Measurements from ENCODE around the gene ZNF12.
"Not testable (repeated sequence)": the region's sequence is repeated elsewhere in the genome, so short reads cannot be mapped to it uniquely, and the experiment has no call there.

Gene ZNF12
- 91.0 to 95.8 reads per million in 2 donors for total RNA-seq

DNA sequence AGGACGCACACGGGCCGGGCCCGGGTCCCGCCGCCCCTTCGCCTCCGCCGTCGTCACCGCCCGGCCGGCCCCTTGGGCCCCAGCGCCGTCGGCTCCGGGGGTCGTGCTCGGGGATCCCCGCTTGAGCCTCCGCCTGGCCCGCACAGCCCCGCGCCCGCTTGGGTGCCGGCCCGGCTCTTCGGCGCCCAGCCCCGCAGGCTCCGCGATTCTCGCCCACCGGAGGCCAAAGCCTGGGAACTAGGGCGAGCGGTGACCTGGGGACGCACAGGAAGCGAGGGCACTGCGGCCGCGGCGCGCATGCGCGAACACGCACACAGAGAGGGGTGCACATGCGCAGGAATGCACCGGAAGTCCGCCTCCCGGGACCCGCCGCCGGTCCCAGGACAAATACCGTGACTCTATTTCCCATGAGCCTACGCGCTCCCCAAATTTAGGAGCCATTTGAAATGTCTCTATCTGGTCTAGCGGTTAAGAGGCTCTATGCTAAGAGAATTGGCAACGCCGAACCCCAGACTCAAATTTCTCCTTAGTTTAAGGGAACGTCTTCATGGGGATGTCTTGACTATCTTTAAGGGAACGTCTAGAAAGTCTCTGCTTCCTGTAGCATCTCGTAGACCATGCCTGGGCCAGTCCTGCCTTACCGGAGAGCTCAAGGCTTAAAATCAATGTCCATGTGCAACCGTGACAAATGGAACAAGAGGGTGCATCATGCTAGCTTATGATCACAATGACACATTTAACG is at the start of gene ZNF12:
ZNF12 (minus strand) TSS at position 282 of the 742 bp plus-strand sequence. CDS start 1,774 bp downstream, outside the sequence.
- DNase-seq: peak; percentile 90

DNA sequence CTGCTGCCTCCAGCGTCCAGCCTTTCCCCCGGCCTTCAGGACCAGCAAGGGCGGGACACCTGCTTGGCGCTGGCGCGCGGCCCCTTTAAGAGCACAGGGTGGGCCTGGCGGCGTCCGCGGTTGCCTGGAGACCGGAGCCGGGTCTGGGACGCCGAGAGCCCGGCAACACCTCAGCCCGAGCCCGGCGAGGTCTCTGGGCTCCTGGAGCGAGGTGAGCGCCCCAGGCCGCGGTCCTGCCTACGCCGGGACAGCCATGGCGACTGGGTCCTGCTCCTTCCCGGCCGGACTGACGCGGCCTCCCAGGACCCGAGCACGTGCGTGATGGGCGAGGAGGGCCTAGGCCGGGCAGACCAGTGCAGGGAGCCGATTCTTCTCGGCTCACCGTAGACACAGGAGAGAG is 47.2 kb upstream of the ZNF12 start, which contains the start of gene RSPH10B2:
RSPH10B2 (plus strand) TSS at position 140 of the 400 bp plus-strand sequence. CDS start 3,575 bp downstream, outside the sequence.
- not testable (repeated sequence) for DNase-seq

DNA sequence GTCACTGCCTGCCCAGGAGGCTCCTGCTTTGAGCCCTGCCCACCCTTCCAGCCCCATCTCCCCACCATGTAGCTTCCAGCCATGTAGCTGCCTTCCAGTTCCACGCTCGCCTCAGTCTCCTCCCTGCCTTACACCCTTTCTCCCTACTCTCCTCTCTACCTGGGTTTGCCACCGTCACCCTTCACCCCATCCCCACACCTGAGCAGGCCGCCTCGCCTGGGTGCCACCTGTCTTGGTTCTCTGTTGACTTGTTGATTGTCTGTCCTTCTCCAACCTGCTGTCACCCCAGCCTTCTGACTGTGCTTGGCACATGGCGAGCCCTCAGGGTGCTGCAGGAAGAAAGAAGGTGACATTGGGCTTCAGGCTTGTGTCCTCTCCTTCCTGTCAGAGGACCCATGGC is 43.4 kb upstream of the ZNF12 start:
- not testable (repeated sequence) for DNase-seq

DNA sequence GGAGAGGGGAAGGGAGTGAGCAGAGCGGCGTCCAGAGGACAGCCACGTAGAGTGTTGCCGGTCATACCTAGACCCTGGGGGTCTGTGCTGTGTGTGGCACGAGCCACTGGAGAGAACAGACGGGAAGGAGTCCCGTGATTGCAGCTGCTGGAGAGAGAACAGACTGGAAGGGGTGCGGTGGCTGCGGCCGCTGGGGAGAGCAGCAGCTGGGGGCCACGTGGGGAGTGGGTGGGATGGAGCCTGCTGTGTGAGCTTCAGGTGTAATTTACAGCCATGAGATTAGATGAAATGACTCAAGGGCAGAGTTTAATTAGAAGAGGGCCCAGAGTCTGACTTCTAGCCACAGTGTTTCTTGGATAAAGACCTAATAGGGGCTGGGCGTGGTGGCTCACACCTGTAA is 42.6 kb upstream of the ZNF12 start:
- DNase-seq: not testable (repeated sequence)

DNA sequence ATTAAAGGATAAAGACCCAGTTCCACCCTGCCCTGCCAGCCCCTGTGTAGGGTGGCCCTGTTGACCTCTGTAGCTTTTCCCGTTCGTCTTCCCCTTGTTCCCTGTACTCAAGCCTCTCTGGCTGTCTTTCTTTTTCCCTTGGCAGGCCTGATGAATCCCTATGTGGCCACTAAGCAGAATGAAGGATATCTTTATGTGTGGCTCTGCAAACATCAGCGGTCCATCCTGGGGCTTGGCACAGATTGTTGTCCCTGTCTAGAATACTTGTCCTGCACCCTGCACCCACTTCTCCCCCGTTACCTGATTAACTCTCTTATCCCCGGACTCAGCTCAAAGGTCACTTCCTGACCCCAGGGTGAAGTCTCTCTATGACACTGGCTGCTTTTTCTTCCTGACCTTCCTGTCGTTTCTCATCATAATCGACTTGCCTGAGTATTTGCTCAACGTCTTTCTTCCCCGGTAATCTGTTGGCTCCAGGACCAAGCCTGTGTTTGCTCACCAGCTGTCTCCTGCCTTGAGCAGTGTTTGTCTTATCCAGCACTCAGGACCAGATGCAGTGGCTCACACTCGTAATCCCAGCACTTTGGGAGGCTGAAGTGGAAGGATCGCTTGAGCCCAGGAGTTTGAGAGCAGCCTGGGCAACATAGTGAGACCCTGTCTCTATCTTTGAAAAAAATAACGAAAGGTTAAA is 37.8 kb upstream of the ZNF12 start:
- DNase-seq: not testable (repeated sequence)

DNA sequence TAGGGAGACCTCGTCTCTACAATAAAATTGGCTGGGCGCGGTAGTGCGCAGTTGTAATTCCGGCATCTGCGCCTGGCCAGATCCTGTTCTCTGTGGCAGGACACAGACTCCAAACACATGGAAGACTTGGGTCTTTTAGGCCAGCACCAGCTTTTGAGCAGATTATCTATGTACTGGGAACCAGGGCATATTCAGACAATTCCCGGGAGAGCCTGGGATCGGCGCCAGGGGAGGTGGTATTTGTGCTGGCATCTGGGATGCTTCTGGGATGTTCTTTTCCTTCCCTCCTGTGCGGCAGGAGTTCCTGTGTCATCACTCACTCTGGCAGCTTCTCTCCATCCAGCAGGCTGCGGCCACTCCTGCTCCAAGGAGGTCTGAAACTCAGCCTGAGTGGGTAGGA is 31.7 kb upstream of the ZNF12 start:
- not testable (repeated sequence) for DNase-seq

DNA sequence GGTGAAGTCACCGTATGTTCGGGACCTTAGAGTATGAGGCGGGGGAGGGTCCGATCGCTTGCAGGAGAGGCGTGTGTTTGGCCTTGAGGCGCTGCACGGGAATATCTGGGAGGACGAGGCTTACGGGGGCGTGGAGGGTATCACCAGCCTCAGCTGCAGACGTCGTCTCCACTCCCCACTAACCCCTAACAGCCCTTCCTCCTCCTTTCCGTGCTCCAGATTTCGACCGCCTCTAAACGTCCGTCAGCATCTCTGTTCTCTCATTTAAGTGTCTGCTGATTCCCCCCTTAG is 23.5 kb upstream of the ZNF12 start:
- no peak for DNase-seq

DNA sequence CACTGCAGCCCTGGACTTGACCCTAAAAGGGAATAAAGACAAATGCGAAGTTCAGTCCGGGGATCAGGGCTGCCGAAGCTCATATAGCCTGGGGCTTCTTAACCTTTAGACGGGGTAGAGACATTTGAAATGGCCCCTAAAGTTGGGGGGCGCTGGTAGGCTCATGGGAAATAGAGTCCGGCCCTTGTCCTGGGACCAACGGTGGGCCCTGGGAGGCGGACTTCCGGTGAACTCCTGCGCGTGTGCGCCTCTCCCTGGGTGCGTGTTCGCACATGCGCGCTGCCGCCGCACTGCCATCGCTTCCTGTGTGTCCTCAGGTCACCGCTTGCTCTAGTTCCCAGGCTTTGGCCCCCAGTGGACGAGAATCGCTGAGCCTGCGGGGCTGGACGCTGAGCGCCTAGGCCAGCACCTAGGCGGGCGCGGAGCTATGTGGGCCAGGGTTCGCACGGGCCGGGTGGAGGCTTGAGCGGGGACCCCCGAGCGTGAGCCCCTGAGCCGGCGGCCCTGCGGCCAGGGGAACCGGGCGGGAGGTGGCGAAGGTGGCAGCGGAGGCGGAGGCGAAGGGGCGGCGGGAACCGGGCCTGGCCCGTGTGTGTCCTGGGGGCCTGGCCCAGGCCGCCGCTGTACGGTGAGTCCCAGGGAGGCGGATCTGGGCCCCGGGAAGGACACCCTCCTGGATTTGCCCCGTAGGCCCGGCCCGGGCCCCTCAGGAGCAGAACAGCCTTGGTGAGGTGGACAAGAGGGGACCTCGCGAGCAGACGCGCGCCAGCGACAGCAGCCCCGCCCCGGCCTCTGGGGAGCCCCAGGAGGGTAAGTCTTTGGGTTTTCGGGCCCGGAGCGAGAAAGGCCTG is 23.0 kb upstream of the ZNF12 start:
- peak; percentile 72 for DNase-seq

DNA sequence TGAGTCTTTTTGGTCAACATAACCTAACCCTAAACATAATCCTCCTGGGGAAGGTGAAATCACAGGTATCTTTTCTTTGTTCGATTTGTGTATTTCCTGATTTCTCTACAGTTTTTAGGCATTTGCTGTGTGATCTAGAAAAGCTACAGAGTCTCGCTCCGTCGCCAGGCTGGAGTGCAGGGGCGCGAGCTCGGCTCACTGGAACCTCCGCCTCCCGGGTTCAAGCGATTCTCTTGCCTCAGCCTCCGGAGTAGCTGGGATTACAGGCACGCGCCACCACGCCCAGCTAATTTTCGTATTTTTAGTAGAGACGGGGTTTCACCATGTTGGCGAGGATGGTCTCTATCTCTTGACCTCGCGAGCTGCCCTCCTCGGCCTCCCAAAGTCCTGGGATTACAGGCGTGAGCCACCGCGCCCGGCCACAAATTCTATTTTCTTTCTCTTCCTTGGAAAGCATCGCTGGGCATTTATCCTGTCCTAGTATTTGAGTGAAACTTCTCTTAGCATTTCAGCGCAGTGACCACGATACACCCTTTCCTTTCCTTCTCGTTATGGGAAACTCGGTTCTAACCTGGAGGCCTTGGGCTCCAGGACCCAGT is 22.2 kb upstream of the ZNF12 start:
- not testable (repeated sequence) for DNase-seq

DNA sequence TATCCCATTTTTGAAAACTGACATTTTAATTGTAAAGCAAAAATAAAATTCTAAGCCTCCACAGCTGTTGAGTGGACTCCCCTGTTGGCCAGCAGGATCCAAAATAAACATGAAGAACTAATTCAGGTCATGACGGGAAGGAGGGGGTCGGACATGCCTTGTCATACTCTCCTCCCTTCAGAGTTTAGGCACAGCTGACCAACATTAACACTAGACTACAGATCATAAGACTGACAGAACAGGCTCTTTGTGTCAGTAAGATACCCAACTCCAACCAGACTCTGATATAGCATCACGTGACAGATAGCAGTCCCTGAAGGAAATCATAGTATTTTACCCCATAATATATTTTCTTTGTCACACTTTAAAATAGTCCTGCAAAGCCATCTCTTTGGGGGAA is 20.9 kb upstream of the ZNF12 start:
- DNase-seq: no peak

DNA sequence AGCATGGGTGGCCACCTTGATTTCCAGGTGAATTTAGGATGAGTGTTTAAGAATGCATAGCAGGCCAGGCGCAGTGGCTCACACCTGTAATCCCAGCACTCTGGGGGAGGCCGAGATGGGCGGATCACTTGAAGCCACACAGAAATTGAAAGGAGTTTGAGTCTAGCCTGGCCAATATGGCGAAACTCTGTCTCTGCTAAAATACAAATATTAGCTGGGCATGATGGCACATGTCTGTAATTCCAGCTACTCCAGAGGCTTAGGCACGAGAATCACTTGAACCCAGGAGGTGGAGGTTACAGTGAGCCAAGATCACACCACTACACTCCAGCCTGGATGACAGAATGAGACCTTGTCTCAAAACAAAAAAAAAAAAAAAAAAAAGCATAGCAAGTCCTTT is 19.6 kb upstream of the ZNF12 start:
- DNase-seq: not testable (repeated sequence)

DNA sequence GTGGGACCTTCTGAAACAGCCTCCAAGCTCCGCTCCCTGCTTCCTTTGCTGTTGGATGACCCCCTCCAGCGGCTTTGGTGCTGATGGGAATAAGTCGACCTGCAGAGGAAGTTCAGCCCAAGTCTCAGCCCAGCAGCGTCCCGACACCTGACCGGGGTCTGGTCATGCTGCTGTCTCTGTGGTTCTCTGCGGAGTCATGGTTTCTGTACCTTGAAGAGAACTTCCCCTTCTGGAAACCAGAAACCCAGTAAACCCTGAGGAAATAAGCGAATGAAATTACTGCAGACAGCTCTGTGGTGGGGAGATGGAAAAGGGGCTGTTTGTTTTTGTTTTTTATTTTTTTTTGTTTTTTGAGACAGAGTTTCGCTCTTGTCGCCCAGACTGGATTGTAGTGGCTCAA is 18.3 kb upstream of the ZNF12 start:
- no peak for DNase-seq

DNA sequence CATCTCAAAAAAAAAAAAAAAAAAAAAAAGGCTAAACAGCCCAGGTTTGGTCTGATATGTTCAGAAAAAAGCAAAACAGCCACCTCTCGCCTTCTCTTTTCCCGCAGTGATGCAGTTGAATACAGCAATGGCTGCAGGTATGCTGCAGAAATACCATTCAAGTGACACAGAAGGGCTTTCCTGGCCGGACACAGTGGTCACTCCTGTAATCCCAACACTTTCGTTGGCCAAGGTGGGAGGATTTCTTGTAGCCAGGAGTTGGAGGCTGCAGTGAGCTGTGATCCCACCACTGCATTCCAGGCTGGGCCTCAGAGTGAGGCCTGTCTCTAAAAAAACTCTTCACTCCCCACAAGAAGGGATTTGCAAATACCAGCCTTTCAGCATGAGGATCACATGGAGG is 17.6 kb upstream of the ZNF12 start:
- DNase-seq: not testable (repeated sequence)

DNA sequence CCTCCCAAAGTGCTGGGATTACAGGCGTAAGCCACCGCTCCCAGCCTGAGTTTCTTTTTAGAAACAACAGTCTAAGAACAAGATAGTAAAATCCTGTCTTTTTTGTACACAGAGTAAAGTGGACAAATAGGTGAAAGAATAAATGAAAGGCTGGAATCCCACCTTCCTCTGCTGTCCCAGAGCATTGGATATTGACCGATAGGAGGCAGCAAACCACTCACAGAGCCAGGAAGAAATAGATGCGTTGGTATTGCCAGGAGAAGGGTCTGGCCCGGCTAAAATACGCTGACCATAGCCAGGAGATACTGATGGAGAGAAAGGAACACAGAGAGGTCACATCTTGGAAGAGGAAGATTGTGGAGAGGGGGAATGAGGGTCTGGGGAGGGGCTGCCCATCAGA is 11.4 kb upstream of the ZNF12 start:
- no peak for DNase-seq

DNA sequence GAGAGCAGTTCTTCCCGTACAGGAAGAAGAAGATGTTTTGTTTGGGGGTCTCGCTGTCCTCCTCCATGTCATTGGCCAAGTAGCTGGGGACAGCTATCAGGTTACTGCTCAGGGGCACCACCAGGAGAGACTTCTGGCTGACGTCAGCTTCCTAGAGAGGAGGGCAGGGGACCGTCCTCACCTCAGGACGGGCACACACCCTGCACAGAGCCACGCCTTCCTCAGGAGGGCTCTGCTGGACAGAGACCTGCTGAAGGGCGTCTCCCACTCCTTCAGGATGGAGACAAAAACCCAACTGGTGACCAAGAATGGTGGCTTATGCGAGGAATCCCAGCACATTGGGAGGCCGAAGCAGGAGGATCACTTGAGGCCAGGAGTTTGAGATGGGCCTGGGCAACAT is 9.2 kb upstream of the ZNF12 start:
- DNase-seq: not testable (repeated sequence)

DNA sequence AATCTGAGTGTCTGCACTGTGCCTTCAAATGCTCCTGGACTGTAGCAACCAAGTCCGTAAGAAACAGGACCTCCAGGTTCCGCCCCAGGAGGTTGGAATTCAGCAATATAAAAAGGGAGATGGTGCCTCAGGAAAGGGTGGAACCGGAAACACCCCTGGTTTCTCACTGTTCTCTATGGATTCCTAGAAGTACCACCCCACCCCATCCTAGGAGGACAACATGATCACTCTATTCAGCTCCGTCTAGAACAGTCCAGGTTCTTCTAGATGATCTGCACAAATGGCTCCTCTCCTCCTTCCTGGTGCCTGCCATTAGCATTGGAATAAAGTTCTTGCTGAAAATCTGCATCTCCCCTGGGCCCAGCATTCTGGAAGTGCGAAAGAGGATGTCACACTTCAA is 7.6 kb upstream of the ZNF12 start:
- DNase-seq: no peak

DNA sequence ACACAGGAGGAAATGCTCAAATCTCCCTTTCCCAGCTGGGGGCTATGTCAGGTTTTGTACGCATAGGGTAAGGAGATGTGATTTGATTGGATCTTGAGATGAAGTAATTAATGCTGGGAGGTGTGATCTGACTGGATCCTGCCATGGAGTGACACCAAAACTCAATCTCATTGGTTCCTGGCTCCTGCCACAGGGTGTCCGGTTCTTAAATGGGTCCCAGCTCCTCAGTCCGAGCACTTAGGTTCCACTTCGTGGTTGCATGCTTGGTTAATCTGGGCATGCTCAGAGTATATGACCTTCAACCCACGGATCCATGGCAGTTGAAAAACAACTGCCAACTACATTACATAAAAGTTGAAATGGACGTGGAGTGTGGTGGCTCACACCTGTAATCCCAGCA is 3.1 kb upstream of the ZNF12 start:
- no peak for DNase-seq

DNA sequence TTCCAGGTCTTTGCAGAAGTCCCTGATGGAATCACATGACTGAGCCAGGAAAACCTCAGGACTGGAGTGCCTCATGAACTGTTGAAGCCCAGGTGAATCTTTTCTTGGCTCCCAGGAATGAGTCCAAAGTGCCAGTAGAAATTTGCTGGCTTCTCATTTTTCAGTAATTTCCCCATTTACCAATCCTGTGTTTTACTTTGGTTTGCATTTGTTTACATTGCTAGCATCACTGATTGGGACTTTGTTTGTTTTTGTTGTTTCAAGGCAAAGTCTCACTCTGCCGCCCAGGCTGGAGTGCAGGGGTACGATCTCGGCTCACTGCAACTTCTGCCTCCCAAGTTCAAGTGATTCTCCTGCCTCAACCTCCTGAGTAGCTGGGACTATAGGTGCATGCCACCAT is 1.6 kb upstream of the ZNF12 start:
- no peak for DNase-seq

DNA sequence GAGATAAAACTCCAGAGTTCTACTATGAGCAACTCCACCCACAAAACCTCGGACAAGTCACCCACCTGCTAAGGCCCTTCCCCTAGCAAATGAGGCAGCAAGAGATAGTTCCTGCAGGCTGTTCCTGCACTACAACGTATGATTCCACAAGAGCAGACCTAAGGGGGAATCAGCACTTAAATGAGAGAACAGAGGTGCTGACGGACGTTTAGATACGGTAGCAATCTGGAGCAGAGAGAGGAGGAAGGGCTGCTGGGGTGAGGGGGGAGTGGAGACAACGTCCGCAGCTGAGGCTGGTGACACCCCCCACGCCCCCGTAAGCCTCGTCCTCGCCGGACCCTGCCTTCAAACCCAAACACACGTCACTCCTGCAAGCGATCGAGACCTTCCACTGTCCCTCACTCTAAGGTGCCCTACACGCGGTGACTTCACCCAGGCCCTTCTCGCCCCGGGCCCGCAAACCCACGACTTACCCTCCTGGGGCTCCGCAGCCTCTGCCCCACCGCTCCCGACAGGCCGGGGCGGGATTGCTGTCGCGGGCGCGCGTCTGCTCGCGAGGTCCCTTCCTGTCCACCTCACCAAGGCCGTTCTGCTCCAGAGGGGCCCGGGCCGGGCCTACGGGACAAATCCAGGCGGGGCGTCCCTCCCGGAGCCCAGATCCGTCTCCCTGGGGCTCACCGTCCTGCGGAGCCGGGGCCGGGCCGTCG is 635 bp downstream of the ZNF12 start:
- peak; percentile 37 for DNase-seq

DNA sequence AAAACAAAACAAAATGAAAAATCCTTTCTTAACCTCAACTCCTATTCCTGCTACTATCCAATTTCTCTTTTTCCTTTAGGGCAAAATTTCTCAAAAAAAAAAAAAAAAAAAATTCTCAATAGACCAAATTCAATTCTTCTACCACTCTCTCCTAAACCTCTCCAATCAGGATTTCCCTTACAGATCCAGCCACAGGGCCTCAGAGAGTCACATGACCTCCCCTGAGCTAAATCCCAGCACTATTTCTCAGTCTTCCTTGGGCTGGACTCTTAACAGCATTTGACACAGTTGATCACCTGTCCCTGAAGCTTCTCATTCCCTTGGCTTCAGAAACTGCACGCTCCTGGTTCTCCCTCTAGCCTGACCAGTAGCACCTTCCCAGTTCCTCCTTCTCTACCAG is 4.9 kb downstream of the ZNF12 start:
- DNase-seq: no peak

DNA sequence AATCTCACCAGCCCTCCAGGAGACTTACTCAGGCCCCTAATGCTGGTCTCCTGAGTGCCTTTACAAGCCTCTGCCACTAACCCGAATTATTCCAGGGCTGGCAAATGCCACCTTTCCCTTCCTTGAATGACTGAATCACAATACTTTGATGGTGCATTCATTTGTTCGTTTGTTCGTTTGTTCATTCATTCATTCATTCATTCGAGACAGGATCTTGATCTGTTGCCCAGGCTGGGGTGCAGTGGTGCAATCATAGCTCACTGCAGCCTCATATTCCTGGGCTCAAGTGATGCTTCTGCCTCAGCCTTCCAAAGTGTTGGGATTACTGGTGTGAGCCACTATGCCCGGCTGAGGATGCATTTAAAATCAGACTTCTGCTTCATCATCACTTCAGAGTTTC is 6.0 kb downstream of the ZNF12 start:
- DNase-seq: no peak

DNA sequence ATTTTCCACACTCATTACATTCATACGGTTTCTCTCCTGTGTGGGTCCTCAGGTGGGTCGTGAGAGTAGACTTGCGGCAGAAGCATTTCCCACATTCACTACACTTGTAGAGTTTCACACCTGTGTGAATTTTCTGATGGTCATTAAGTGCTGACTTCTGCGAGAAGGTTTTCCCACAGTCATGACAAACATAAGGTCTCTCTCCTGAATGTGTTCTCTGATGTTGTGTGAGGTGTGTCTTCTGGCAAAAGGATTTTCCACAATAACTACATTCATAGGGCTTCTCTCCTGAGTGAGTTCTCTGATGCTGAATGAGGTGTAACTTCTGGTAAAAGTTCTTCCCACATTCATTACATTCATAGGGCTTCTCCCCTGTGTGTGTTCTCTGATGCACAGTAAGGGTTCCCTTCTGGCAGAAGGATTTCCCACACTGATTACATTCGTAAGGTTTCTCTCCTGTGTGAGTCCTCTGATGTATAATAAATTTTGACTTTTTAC is 15.1 kb downstream of the ZNF12 start:
- no peak for DNase-seq
